Esophagus (tissue), 2 donors: ENCODE measurements around the gene SSB. TPM values are rescaled to one million over a fixed set of nuclear protein-coding genes. Genes with fewer than 3 reads are reported as not detected.
"Not testable (repeated sequence)": the region's sequence is repeated elsewhere in the genome, so short reads cannot be mapped to it uniquely, and the experiment has no call there.

Experiments
- H3K27ac ChIP-seq, 2 donors: one replicate each; pipeline ENCODE4 v1.5.1; 2013; ENCODE audit warnings: low read depth in 2 of 2, mild to moderate bottlenecking in 2 of 2, inconsistent platforms in 1 of 2, low read length in 1 of 2, moderate library complexity in 1 of 2
- H3K27me3 ChIP-seq, 2 donors: one replicate each; pipeline ENCODE4 v1.6.1; 2013; ENCODE audit warnings: low read length in 2 of 2, control low read depth in 1 of 2, mild to moderate bottlenecking in 1 of 2; ENCODE audit not compliant: insufficient read depth in 2 of 2, control insufficient read depth in 1 of 2
- H3K36me3 ChIP-seq, 2 donors: one replicate each; pipeline ENCODE4 v1.6.1; 2013; ENCODE audit warnings: low read length in 1 of 2; ENCODE audit not compliant: control insufficient read depth in 2 of 2, insufficient read depth in 2 of 2
- H3K4me1 ChIP-seq, 2 donors: one replicate each; pipeline ENCODE4 v1.6.1; 2013; ENCODE audit warnings: low read length in 1 of 2; ENCODE audit not compliant: control insufficient read depth in 2 of 2, insufficient read depth in 2 of 2
- H3K4me3 ChIP-seq, 2 donors: one replicate each; pipeline ENCODE4 v1.5.1; 2013; ENCODE audit warnings: low read length in 2 of 2, mild to moderate bottlenecking in 2 of 2, low read depth in 1 of 2, moderate library complexity in 1 of 2
- H3K9me3 ChIP-seq, 2 donors: one replicate each; pipeline ENCODE4 v1.6.1; 2013; ENCODE audit warnings: mild to moderate bottlenecking in 2 of 2, low read depth in 1 of 2, low read length in 1 of 2, moderate library complexity in 1 of 2; ENCODE audit not compliant: control insufficient read depth in 2 of 2, insufficient read depth in 1 of 2
- WGBS, 2 donors: extraction: QIAGEN DNeasy Blood & Tissue Kit; methylation state at CpG; one replicate each; pipeline ENCODE4 v1.1.7; 2013; 5-methylcytosine and 5-hydroxymethylcytosine counted together
- polyA plus RNA-seq, 2 donors: library from polyadenylated mRNA; stranded (reverse); fragments of 200-250 nt; gene quantifications; one replicate each; pipeline ENCODE4 v1.2.3, GENCODE V29; 2013
- donor health status: healthy with polysubstance abuse.
- donor health status: Bipolar disorder and iron deficiency.

SSB gene
- polyA plus RNA-seq, 2 donors, result 33.8 to 56.9 TPM

DNA sequence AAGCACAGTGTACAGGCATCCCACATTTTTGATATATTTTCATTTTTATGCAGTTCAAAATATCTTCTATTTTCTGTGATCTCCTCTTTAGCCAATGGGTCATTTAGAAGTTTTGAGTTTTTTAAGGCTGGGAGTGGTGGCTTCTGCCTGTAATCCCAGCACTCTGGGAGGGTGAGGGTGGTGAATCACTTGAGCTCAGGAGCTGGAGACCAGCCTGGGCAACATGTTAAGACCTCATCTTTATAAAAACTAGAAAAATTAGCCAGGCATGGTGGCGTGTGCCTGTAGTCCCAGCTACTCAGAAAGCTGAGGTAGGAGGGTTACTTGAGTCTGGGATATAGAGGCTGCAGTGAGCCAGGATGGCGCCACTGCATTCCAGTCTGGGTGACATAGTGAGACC, 46.3 kb downstream of the SSB start:
- Histone ChIP-seq H3K4me3 (no peak overlapping the region), H3K4me1 (peaks cover 5 to 6% of the 10 kb centered on the region in 2 donors), H3K27ac (no peak overlapping the region), H3K27me3 (no peaks in the 10 kb centered on the region), H3K9me3 (no peaks in the 10 kb centered on the region), H3K36me3 (no peaks in the 10 kb centered on the region)
- 90 to 92% methylated on average over 2 of the region's 2 CpGs for WGBS, 2 donors

- 79 to 88% methylated on average over 8 of the region's 8 CpGs for WGBS, 2 donors
- not testable (repeated sequence) for H3K27ac ChIP-seq, H3K4me3 ChIP-seq, H3K36me3 ChIP-seq, H3K27me3 ChIP-seq, H3K9me3 ChIP-seq, H3K4me1 ChIP-seq
Observed at GRCh38 chr2:169848959-169849693, 50.5 kb downstream of the SSB start.

GRCh38 chr2:169849710-169850109, 51.0 kb downstream of the SSB start:
- Histone ChIP-seq H3K9me3 (no peaks in the 10 kb centered on the region), H3K27me3 (no peaks in the 10 kb centered on the region), H3K36me3 (no peaks in the 10 kb centered on the region), H3K4me3 (no peak overlapping the region), H3K4me1 (no peaks in the 10 kb centered on the region), H3K27ac (no peak overlapping the region)
- WGBS, 2 donors, result 93 to 100% methylated on average over 1 of the region's 1 CpG

- Histone ChIP-seq H3K9me3 (no peaks in the 10 kb centered on the region), H3K4me3 (no peak overlapping the region), H3K4me1 (no peaks in the 10 kb centered on the region), H3K36me3 (no peaks in the 10 kb centered on the region), H3K27ac (no peak overlapping the region), H3K27me3 (no peaks in the 10 kb centered on the region)
- WGBS, 2 donors, result 87 to 89% methylated on average over 4 of the region's 4 CpGs
Observed at GRCh38 chr2:169853041-169853668, 54.5 kb downstream of the SSB start.

DNA sequence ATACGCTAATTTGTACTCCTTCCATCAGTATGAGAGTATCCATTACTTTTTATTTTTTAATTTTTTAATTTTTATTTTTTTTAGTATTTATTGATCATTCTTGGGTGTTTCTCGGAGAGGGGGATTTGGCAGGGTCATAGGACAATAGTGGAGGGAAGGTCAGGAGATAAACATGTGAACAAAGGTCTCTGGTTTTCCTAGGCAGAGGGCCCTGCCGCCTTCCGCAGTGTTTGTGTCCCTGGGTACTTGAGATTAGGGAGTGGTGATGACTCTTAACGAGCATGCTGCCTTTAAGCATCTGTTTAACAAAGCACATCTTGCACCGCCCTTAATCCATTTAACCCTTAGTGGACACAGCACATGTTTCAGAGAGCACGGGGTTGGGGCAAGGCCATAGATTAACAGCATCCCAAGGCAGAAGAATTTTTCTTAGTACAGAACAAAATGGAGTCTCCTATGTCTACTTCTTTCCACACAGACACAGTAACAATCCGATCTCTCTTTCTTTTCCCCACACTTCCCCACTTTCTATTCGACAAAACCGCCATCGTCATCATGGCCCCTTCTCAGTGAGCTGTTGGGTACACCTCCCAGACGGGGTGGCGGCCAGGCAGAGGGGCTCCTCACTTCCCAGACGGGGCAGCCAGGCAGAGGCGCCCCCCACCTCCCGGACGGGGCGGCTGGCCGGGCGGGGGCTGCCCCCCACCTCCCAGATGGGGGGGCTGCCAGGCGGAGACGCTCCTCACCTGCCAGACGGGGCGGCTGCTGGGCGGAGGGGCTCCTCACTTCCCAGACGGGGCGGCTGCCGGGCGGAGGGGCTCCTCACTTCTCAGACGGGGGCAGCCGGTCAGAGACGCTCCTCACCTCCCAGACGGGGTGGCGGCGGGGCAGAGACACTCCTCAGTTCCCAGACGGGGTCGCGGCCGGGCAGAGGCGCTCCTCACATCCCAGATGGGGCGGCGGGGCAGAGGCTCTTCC, 56.9 kb downstream of the SSB start:
- not testable (repeated sequence) for H3K9me3 ChIP-seq, H3K27me3 ChIP-seq, H3K4me1 ChIP-seq, H3K36me3 ChIP-seq, H3K4me3 ChIP-seq, H3K27ac ChIP-seq
- WGBS, 2 donors, result 96% methylated on average over 37 to 40 of the region's 42 CpGs

- H3K9me3 ChIP-seq, result no peaks in the 10 kb centered on the region
- no peaks in the 10 kb centered on the region for H3K27me3 ChIP-seq
- no peak overlapping the region for H3K27ac ChIP-seq
- H3K4me1 ChIP-seq, result no peaks in the 10 kb centered on the region
- H3K36me3 ChIP-seq, result no peaks in the 10 kb centered on the region
- H3K4me3 ChIP-seq, result no peak overlapping the region
- WGBS, 2 donors, result 96 to 99% methylated on average over 4 of the region's 4 CpGs
Observed at GRCh38 chr2:169859423-169859822, 60.8 kb downstream of the SSB start.

DNA sequence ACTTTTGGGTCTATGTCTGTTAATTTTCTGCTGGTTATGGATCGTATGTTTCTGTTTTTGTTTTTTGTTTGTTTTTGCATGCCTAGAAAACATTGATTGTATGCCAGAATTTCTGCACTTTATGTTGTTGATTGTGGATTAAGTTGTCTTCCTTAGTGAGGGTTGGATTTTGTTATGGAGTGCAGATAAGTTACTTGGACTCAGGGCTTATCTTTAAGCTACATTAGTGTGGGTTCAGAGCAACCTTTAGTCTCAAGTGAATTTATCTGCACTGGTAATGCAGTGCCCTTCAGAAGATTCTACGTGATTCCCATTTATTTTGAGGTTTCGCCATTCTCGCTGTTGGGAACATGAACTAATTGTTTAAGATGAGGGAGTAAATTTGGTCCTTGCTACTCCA, 61.5 kb downstream of the SSB start:
- Histone ChIP-seq H3K27ac (no peak overlapping the region), H3K27me3 (no peaks in the 10 kb centered on the region), H3K4me3 (no peak overlapping the region), H3K9me3 (no peaks in the 10 kb centered on the region), H3K4me1 (no peaks in the 10 kb centered on the region), H3K36me3 (no peaks in the 10 kb centered on the region)
- 93 to 98% methylated on average over 4 of the region's 4 CpGs for WGBS, 2 donors

Other genes with a start within 250 kb of the SSB start
- 10 to 100 TPM; 14.2 to 58.5 TPM for gene FASTKD1, start 225.0 kb upstream of the SSB start, polyA plus RNA-seq
- gene PPIG, start 214.5 kb upstream of the SSB start, polyA plus RNA-seq, result 10 to 100 TPM; 24.1 to 40.5 TPM
- under 1 TPM; 0.02 to 0.08 TPM for gene CFAP210, start 104.5 kb upstream of the SSB start, polyA plus RNA-seq
- 1 to 10 TPM; 1.1 to 1.2 TPM for gene PHOSPHO2, start 104.4 kb upstream of the SSB start, polyA plus RNA-seq
- 1 to 10 TPM; 2.6 to 3.0 TPM for gene KLHL23, start 65.0 kb upstream of the SSB start, polyA plus RNA-seq
- 10 to 100 TPM; 40.6 to 45.2 TPM for gene METTL5, start 26.0 kb downstream of the SSB start, polyA plus RNA-seq
- 1 to 10 TPM; 9.8 TPM for gene UBR3, start 28.6 kb downstream of the SSB start, polyA plus RNA-seq